Osteoblast (primary cell): ENCODE data around the gene SERTAD3. TPM values are rescaled to one million over a fixed set of nuclear protein-coding genes. Genes with fewer than 3 reads are reported as not detected.
A peak's percentile ranks its signal among the peaks of the same experiment; 100 is the strongest.
"Not testable (repeated sequence)": the region's sequence is repeated elsewhere in the genome, so short reads cannot be mapped to it uniquely, and the experiment has no call there.

ENCODE experiments used
- DNase-seq: peaks from one replicate; pipeline ENCODE4 v3.0.0; 2011; ENCODE audit warnings: low spot score, mixed read lengths; ENCODE audit not compliant: insufficient read length; ENCODE audit errors: missing footprints
- H2AFZ ChIP-seq: 2 replicates; pipeline ENCODE4 v1.6.0; 2011; ENCODE audit warnings: mild to moderate bottlenecking, low read length
- H3K27ac ChIP-seq: 2 replicates; pipeline ENCODE4 v1.5.1; 2011; ENCODE audit warnings: mild to moderate bottlenecking, low read depth, low read length, moderate library complexity
- H3K27me3 ChIP-seq: 2 replicates; pipeline ENCODE4 v1.6.0; 2012; ENCODE audit warnings: mild to moderate bottlenecking, control low read depth, inconsistent platforms, low read length, moderate library complexity; ENCODE audit not compliant: insufficient read depth
- H3K36me3 ChIP-seq: 2 replicates; pipeline ENCODE4 v1.5.1; 2011; ENCODE audit warnings: mild to moderate bottlenecking, low read length, control low read depth, moderate library complexity; ENCODE audit not compliant: insufficient read depth
- H3K4me1 ChIP-seq: 2 replicates; pipeline ENCODE4 v1.5.1; 2011; ENCODE audit warnings: mild to moderate bottlenecking, low read length, control low read depth, moderate library complexity; ENCODE audit not compliant: insufficient read depth
- H3K4me2 ChIP-seq: 2 replicates; pipeline ENCODE4 v1.6.0; 2011; ENCODE audit warnings: mild to moderate bottlenecking, low read length; ENCODE audit not compliant: insufficient read depth
- H3K4me3 ChIP-seq: fragments of 200-600 bp; sonication (generic); 3 replicates; pipeline ENCODE4 v1.5.1; 2012; ENCODE audit warnings: mild to moderate bottlenecking, low read length, inconsistent platforms; ENCODE audit not compliant: insufficient read depth
- H3K79me2 ChIP-seq: 2 replicates; pipeline ENCODE4 v1.6.0; 2012; ENCODE audit warnings: mild to moderate bottlenecking, low read length, control low read depth, inconsistent platforms; ENCODE audit not compliant: insufficient read depth
- H3K9me3 ChIP-seq: 2 replicates; pipeline ENCODE4 v1.5.1; 2011; ENCODE audit warnings: low read depth, low read length, control low read depth
- H4K20me1 ChIP-seq: 2 replicates; pipeline ENCODE4 v1.6.0; 2012; ENCODE audit warnings: mild to moderate bottlenecking, low read length, control low read depth; ENCODE audit not compliant: insufficient read depth
- CTCF ChIP-seq: IDR thresholded peaks from 2 replicates; pipeline ENCODE4 v1.5.1; 2011; ENCODE audit warnings: mild to moderate bottlenecking, low read depth, low read length, moderate library complexity; ENCODE audit errors: extremely low read depth
- total RNA-seq: library from RNA; depleted of rRNA; stranded (reverse); fragments of >200 nt; gene quantifications from 2 replicates; pipeline ENCODE4 v1.2.3, GENCODE V29; 2012

Gene SERTAD3
- total RNA-seq, 1 donor: 23.5 TPM

DNA sequence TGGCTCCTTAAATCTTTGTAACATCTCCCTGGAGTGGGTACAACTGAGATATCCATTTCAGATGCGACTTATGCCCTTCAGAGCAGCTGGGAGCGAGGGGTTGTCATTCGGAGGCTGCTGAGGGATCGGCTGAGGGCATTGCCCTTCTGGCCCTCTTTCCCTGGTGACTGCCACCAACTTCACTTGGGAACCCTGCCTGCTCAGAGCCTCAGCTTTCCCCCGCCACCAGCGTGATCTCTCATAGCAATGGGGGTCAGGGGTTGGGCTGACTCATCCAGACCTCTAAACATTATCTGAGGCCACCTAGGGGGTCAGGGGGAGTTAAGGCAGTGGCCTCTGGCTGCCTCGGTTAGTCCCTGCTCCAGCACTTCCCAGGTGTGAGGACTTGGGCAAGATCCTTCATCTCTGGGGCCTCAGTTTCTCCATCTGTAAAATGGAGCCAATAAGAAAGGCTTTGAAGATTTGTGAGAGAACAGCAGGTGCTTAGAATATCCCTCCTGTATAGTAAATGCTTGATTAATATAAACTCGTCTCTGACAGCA, 32.1 kb downstream of the SERTAD3 start:
- Histone ChIP-seq H4K20me1 (no peaks in the 10 kb centered on the region), H3K9me3 (no peaks in the 10 kb centered on the region), H3K36me3 (no peaks in the 10 kb centered on the region), H3K27me3 (no peaks in the 10 kb centered on the region), H3K4me1 (peaks cover 5% of the 10 kb centered on the region), H3K4me2 (no peak overlapping the region), H2AFZ (no peak overlapping the region), H3K4me3 (no peak overlapping the region), H3K79me2 (no peaks in the 10 kb centered on the region), H3K27ac (no peak overlapping the region)
- no peak for TF ChIP-seq CTCF
- peak; percentile 66 for DNase-seq

DNA sequence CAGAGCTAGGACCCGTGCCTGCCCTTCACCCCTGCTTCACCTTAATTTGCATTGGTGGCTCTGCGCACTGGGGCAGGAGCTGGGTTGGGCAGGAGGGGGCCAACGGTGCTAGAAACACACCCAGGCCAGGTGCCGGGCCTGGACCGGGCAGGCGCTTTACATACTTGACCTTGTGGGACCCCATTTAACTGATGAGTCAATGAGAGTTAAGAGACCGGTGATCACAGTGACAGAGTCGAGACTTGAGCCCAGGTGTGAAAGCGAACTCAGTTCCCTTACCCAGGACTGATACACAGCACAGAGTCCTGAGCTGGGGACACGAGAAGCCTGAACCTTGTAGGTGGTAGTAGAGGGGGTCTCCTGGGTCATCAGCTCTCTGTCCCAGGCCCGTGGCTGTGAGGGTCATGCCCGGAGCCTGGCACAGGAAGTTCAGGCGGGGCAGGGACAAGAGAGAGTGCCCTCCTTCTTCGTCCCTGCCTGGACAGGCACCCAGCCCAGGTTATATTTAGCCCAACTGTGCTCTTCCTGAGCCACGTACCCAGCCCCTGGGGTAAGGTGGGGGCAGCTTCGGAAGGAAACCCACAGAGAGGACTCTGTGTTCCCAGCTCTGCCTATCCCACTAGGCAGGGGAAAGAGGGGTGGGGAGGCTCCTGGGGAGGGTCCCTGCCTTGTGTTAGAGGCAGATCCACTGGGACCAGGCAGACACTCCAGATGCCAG, 32.9 kb downstream of the SERTAD3 start:
- no peak overlapping the region for H3K27ac ChIP-seq
- H3K9me3 ChIP-seq: no peaks in the 10 kb centered on the region
- H3K4me2 ChIP-seq: no peak overlapping the region
- no peak for TF ChIP-seq CTCF
- DNase-seq: peak; percentile 62
- H3K79me2 ChIP-seq: no peaks in the 10 kb centered on the region
- no peaks in the 10 kb centered on the region for H3K36me3 ChIP-seq
- H4K20me1 ChIP-seq: no peaks in the 10 kb centered on the region
- no peak overlapping the region for H3K4me3 ChIP-seq
- no peaks in the 10 kb centered on the region for H3K27me3 ChIP-seq
- H3K4me1 ChIP-seq: no peaks in the 10 kb centered on the region
- peak overlapping the region; percentile 47 for H2AFZ ChIP-seq

DNA sequence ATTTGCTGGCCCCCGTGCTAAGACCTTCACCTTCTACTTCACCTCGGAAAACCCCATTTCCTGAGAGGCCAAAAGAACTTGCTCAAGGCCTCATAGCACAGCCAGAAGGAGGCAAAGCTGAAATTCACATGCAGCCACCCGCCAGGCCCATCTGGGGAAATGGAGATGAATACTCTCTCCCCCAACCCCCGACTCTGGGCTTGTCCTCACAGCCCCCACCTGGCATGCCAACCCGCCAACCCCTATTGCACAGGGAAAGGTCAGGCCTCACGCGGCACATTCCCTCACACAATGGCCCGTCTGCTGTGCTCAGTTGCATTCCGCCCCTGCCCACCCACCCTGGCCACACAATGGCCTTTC, 34.1 kb downstream of the SERTAD3 start:
- H3K27ac ChIP-seq: no peak overlapping the region
- H3K4me2 ChIP-seq: no peak overlapping the region
- H3K79me2 ChIP-seq: no peaks in the 10 kb centered on the region
- H2AFZ ChIP-seq: no peak overlapping the region
- H3K4me1 ChIP-seq: no peaks in the 10 kb centered on the region
- TF ChIP-seq CTCF: no peak
- no peaks in the 10 kb centered on the region for H4K20me1 ChIP-seq
- no peaks in the 10 kb centered on the region for H3K27me3 ChIP-seq
- no peaks in the 10 kb centered on the region for H3K9me3 ChIP-seq
- no peak overlapping the region for H3K4me3 ChIP-seq
- DNase-seq: peak; percentile 84
- no peaks in the 10 kb centered on the region for H3K36me3 ChIP-seq

- H3K9me3 ChIP-seq, H3K27me3 ChIP-seq, H3K4me1 ChIP-seq, H3K4me3 ChIP-seq, H3K27ac ChIP-seq, H3K36me3 ChIP-seq, H2AFZ ChIP-seq, H4K20me1 ChIP-seq, H3K79me2 ChIP-seq, DNase-seq, H3K4me2 ChIP-seq: not testable (repeated sequence)
Observed at GRCh38 chr19:40408598-40408925, 35.6 kb downstream of the SERTAD3 start.
